ENCODE data around the gene PATJ. TPM values are rescaled to one million over a fixed set of nuclear protein-coding genes. Genes with fewer than 3 reads are reported as not detected.

The PATJ gene
- total RNA-seq, 1 experiment from 2014 or later: 48.8 TPM

DNA sequence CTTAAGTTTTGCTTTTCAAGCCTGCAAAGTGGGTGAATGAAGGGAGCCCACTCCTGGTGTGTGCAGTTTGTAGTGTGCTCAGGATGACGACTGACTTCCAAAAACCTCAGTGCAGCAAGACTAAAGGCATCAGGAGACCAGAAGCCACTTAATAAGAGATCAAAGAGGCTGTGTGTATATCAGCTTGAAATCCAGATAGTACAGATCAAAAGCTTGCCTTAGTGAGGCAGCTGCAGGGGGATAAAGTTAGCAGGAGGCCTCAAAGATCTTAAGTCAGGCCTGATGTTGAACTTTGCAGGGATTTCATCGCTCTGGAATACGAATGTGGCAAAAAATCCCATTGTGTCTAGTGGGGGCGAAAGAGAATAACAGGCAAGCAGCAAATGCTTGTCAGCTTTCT lies 99.8 kb downstream of the PATJ start:
- POLR2A ChIA-PET: no interaction called here
- Histone ChIP-seq H3K79me2 (ENCODE audit: insufficient read depth, low read length) (no peaks in the 10 kb centered on the region), H3K4me1 (ENCODE audit: control insufficient read depth in 1 of 2, insufficient read depth in 2 of 2, low read length in 2 of 2) (peaks cover 20 to 34% of the 10 kb centered on the region in 2 experiments), H3K4me2 (ENCODE audit: low read length) (no peak overlapping the region), H3K36me3 (ENCODE audit: control insufficient read depth in 1 of 2, insufficient read depth in 2 of 2, low read length in 2 of 2) (no peaks in the 10 kb centered on the region), H4K20me1 (ENCODE audit: insufficient read depth) (no peaks in the 10 kb centered on the region), H3K27ac (ENCODE audit: low read depth, low read length) (peak overlapping the region; percentile 4; the same call in 1 of the 2 replicates), H3K9me2 (ENCODE audit: insufficient read depth) (no peaks in the 10 kb centered on the region), H3K27me3 (ENCODE audit: insufficient read depth, low read length) (no peaks in the 10 kb centered on the region), H3K9ac (ENCODE audit: low read length) (no peak overlapping the region), H3K4me3 (replicated peaks in 1 of 2; ENCODE audit: low read depth in 1 of 2, low read length in 2 of 2) (no peak overlapping the region), H2AFZ (ENCODE audit: low read depth, low read length, poor library complexity, severe bottlenecking) (no peak overlapping the region), H3K9me3 (ENCODE audit: control insufficient read depth in 1 of 2, insufficient read depth in 1 of 2, low read depth in 1 of 2, low read length in 2 of 2) (no peaks in the 10 kb centered on the region)
- ATAC-seq (no peak), DNase-seq (ENCODE audit: low read depth, low spot score) (no peak)
- intact Hi-C loops (cut with micrococcal nuclease): loop anchor here (10.0 kb wide), 2 partner anchors 147 to 1687 kb away; no protein-coding TSS in a partner anchor
- TF ChIP-seq TCF7L2 (IDR thresholded peaks at IDR 0.05; ENCODE audit: borderline replicate concordance, extremely low read depth, insufficient read depth, insufficient read length) (no peak), CEBPB (IDR thresholded peaks at IDR 0.05; ENCODE audit: low read depth) (no peak), EZH2phosphoT487 (IDR thresholded peaks at IDR 0.05; ENCODE audit: borderline replicate concordance) (no peak), ZNF274 (IDR thresholded peaks at IDR 0.05; ENCODE audit: low read depth, low read length) (no peak), POLR2AphosphoS5 (IDR thresholded peaks at IDR 0.05; ENCODE audit: low read depth, low read length) (no peak), ZFX (IDR thresholded peaks at IDR 0.05) (no peak), ELF1 (IDR thresholded peaks at IDR 0.05; ENCODE audit: borderline replicate concordance, low read depth) (no peak), YY1 (IDR thresholded peaks at IDR 0.05; ENCODE audit: extremely low read depth, insufficient replicate concordance, low read depth, low read length) (no peak), EGR1 (IDR thresholded peaks at IDR 0.05; ENCODE audit: low read depth) (no peak), SIN3A (IDR thresholded peaks at IDR 0.05; ENCODE audit: low read depth) (no peak), SRF (IDR thresholded peaks at IDR 0.05; ENCODE audit: low read depth) (no peak), EZH2 (IDR thresholded peaks at IDR 0.05) (no peak), SP1 (IDR thresholded peaks at IDR 0.05; ENCODE audit: low read depth) (no peak), FOSL1 (IDR thresholded peaks at IDR 0.05; ENCODE audit: low read depth) (no peak)
- TF ChIP-seq, protein P1, sequence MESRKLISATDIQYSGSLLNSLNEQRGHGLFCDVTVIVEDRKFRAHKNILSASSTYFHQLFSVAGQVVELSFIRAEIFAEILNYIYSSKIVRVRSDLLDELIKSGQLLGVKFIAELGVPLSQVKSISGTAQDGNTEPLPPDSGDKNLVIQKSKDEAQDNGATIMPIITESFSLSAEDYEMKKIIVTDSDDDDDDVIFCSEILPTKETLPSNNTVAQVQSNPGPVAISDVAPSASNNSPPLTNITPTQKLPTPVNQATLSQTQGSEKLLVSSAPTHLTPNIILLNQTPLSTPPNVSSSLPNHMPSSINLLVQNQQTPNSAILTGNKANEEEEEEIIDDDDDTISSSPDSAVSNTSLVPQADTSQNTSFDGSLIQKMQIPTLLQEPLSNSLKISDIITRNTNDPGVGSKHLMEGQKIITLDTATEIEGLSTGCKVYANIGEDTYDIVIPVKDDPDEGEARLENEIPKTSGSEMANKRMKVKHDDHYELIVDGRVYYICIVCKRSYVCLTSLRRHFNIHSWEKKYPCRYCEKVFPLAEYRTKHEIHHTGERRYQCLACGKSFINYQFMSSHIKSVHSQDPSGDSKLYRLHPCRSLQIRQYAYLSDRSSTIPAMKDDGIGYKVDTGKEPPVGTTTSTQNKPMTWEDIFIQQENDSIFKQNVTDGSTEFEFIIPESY (IDR thresholded peaks at IDR 0.05; ENCODE audit: extremely low read depth, insufficient replicate concordance, low read length): no peak
- TF ChIP-seq, protein P2, sequence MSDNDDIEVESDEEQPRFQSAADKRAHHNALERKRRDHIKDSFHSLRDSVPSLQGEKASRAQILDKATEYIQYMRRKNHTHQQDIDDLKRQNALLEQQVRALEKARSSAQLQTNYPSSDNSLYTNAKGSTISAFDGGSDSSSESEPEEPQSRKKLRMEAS (IDR thresholded peaks at IDR 0.05): no peak
- TF ChIP-seq, protein P3, sequence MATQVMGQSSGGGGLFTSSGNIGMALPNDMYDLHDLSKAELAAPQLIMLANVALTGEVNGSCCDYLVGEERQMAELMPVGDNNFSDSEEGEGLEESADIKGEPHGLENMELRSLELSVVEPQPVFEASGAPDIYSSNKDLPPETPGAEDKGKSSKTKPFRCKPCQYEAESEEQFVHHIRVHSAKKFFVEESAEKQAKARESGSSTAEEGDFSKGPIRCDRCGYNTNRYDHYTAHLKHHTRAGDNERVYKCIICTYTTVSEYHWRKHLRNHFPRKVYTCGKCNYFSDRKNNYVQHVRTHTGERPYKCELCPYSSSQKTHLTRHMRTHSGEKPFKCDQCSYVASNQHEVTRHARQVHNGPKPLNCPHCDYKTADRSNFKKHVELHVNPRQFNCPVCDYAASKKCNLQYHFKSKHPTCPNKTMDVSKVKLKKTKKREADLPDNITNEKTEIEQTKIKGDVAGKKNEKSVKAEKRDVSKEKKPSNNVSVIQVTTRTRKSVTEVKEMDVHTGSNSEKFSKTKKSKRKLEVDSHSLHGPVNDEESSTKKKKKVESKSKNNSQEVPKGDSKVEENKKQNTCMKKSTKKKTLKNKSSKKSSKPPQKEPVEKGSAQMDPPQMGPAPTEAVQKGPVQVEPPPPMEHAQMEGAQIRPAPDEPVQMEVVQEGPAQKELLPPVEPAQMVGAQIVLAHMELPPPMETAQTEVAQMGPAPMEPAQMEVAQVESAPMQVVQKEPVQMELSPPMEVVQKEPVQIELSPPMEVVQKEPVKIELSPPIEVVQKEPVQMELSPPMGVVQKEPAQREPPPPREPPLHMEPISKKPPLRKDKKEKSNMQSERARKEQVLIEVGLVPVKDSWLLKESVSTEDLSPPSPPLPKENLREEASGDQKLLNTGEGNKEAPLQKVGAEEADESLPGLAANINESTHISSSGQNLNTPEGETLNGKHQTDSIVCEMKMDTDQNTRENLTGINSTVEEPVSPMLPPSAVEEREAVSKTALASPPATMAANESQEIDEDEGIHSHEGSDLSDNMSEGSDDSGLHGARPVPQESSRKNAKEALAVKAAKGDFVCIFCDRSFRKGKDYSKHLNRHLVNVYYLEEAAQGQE (IDR thresholded peaks at IDR 0.05; ENCODE audit: low read depth): no peak
- TF ChIP-seq, protein P4, sequence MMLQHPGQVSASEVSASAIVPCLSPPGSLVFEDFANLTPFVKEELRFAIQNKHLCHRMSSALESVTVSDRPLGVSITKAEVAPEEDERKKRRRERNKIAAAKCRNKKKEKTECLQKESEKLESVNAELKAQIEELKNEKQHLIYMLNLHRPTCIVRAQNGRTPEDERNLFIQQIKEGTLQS (IDR thresholded peaks at IDR 0.05): no peak
- RAD21 ChIA-PET (ENCODE audit: low non-redundant PET in 1 of 2, low total read pairs in 2 of 2, uncharacterized antibody in 2 of 2, unreplicated experiment in 2 of 2): interaction anchor here in 1 of 2 experiments (0.6 kb wide), 1 partner anchor 117 kb away, joined by 3 read pairs; no protein-coding TSS in a partner anchor
- no TSS peak for BruUV-seq (replicated peaks)
- CTCF ChIA-PET: interaction anchor here (1.5 kb wide), 1 partner anchor 10 kb away, joined by 4 read pairs; no protein-coding TSS in a partner anchor
